GM12878 (cell line): ENCODE measurements around the gene RPS8. TPM values are rescaled to one million over a fixed set of nuclear protein-coding genes. Genes with fewer than 3 reads are reported as not detected.
A peak's percentile ranks its signal among the peaks of the same experiment; 100 is the strongest.

Experiments used
- ATAC-seq: fragments of 200-7000 bp; cut with Tn5 transposase; 3 replicates; pipeline ENCODE4 v1.9.1; 2020; ENCODE audit warnings: mild to moderate bottlenecking, moderate library complexity
- BruUV-seq: library from RNA; stranded (reverse); fragments of 400-500 nt; replicated peaks from 2 replicates; lab custom pipeline; 2021; lab: Mats Ljungman, UMichigan
- CTCF ChIA-PET: fragments of 300-600 bp; sonication (Branson Sonifier 250); formaldehyde crosslinking; extraction: SDS; loops from one replicate; lab custom pipeline; 2021; ENCODE audit warnings: inconsistent platforms; lab: Yijun Ruan, JAX
- POLR2A ChIA-PET: fragments of 350-600 bp; formaldehyde crosslinking; extraction: SDS; loops from one replicate; lab custom pipeline; 2021; ENCODE audit warnings: inconsistent platforms; lab: Charles Lee
- RAD21 ChIA-PET: fragments of 300-600 bp; sonication (Branson Sonifier 250); formaldehyde crosslinking; loops from one replicate; lab custom pipeline; 2023; ENCODE audit warnings: antibody characterized with exemption; ENCODE audit not compliant: unreplicated experiment; lab: Charles Lee
- SMC1A ChIA-PET: fragments of 300-600 bp; sonication (Branson Sonifier 250); formaldehyde crosslinking; loops from one replicate; lab custom pipeline; 2023; ENCODE audit not compliant: unreplicated experiment, uncharacterized antibody; lab: Charles Lee
- DNase-seq: peaks from one replicate; pipeline ENCODE4 v3.0.0-alpha.2; 2011; ENCODE audit warnings: low read depth, low spot score
- FAIRE-seq: peaks from 3 replicates; lab custom pipeline; 2011; peaks lifted over from hg19 to GRCh38; lab: Jason Lieb, UNC
- H2AFZ ChIP-seq: 2 replicates; pipeline ENCODE4 v1.6.0; 2011; ENCODE audit warnings: low read depth, low read length, control low read depth; ENCODE audit not compliant: control insufficient read depth
- H3K27ac ChIP-seq: 2 replicates; pipeline ENCODE4 v1.5.1; 2011; ENCODE audit warnings: control low read depth; ENCODE audit not compliant: control insufficient read depth, insufficient read depth
- H3K27me3 ChIP-seq, 2 experiments: replicated peaks in 1 of 2; 2 replicates each; pipeline versions ENCODE4 v1.6.0 to v1.6.1; 2011; ENCODE audit warnings: low read length in 1 of 2; ENCODE audit not compliant: control insufficient read depth in 2 of 2, insufficient read depth in 2 of 2
- H3K36me3 ChIP-seq, 2 experiments: 2 replicates each; pipeline ENCODE4 v1.5.1; 2011; ENCODE audit warnings: low read length in 1 of 2; ENCODE audit not compliant: control insufficient read depth in 2 of 2, insufficient read depth in 2 of 2
- H3K4me1 ChIP-seq: 2 replicates; pipeline ENCODE4 v1.6.1; 2011; ENCODE audit warnings: mild to moderate bottlenecking, low read length, moderate library complexity, mixed read lengths; ENCODE audit not compliant: control insufficient read depth, insufficient read depth
- H3K4me2 ChIP-seq: 2 replicates; pipeline ENCODE4 v1.6.0; 2011; ENCODE audit warnings: control low read depth; ENCODE audit not compliant: control insufficient read depth, insufficient read depth
- H3K4me3 ChIP-seq: fragments of 200-600 bp; sonication (generic); 2 replicates; pipeline ENCODE4 v1.5.1; 2016
- H3K79me2 ChIP-seq: 2 replicates; pipeline ENCODE4 v1.6.0; 2011; ENCODE audit warnings: low read length; ENCODE audit not compliant: control insufficient read depth, insufficient read depth
- H3K9ac ChIP-seq: 2 replicates; pipeline ENCODE4 v1.8.0; 2011; ENCODE audit warnings: low read length, control low read depth, mixed read lengths; ENCODE audit not compliant: control insufficient read depth, insufficient read depth
- H3K9me3 ChIP-seq: replicated peaks from 3 replicates; pipeline ENCODE4 v1.5.1; 2011; ENCODE audit warnings: mild to moderate bottlenecking, low read length; ENCODE audit not compliant: control insufficient read depth, insufficient read depth
- H4K20me1 ChIP-seq: 2 replicates; pipeline ENCODE4 v1.6.0; 2011; ENCODE audit not compliant: control insufficient read depth, insufficient read depth
- DPF2 ChIP-seq: fragments of 450-650 bp; IDR thresholded peaks from 2 replicates; pipeline ENCODE4 v1.6.1; 2017; ENCODE audit warnings: mild to moderate bottlenecking
- WGBS: methylation state at CpG from one replicate; pipeline ENCODE4 v1.1.6; 2016; ENCODE audit warnings: low lambda C conversion rate; ENCODE audit not compliant: insufficient replicate concordance, insufficient coverage; ENCODE audit errors: missing lambda C conversion rate; 5-methylcytosine and 5-hydroxymethylcytosine counted together
- in situ Hi-C: fragments of 300-500 bp; cut with MboI; formaldehyde crosslinking; loops from 9 replicates; pipeline ENCODE4 v1.14.3; 2018; ENCODE audit warnings: mixed read lengths
- intact Hi-C: fragments of 100-400 bp; cut with micrococcal nuclease; formaldehyde crosslinking; loops from one replicate; pipeline ENCODE4 v1.14.2; 2022; ENCODE audit not compliant: unreplicated experiment
- polyA plus RNA-seq, 11 experiments: library from polyadenylated mRNA; depleted of rRNA in 4 of 11; unstranded in 6 of 11; stranded (reverse) in 5 of 11; fragments of >200 nt; fragmentation: Nextera tagmentation in 4 of 11; fragmentation: Illumina TruSeq in 1 of 11; extraction: Ambion mirVana in 4 of 11; extraction: Trizol in 1 of 11; gene quantifications; 1 replicate in 1 of 11; 2 replicates in 10 of 11; pipeline versions ENCODE4 v1.2.1 to v1.2.3, GENCODE V29; 2011 to 2016; ENCODE audit warnings: inconsistent platforms in 2 of 11, missing spikeins in 2 of 11, low read depth in 1 of 11
- total RNA-seq, 4 experiments: library from RNA; depleted of rRNA in 3 of 4; stranded (reverse); fragments of >200 nt in 3 of 4; fragmentation: Illumina TruSeq in 1 of 4; extraction: Trizol in 1 of 4; gene quantifications; 2 replicates each; pipeline versions ENCODE4 v1.2.1 to v1.2.3, GENCODE V29; 2013 to 2021
- TF ChIP-seq, protein P1 (sequence below): IDR thresholded peaks from 2 replicates; pipeline ENCODE4 v1.6.1; 2012; ENCODE audit warnings: mild to moderate bottlenecking, low read depth, low read length

The RPS8 gene
- total and polyA plus RNA-seq, 10 of the 15 experiments (the other 5 are each of a cell fraction or from before 2014, with no cell fraction given): 1,296 to 3,461 (median 2,877) TPM

DNA sequence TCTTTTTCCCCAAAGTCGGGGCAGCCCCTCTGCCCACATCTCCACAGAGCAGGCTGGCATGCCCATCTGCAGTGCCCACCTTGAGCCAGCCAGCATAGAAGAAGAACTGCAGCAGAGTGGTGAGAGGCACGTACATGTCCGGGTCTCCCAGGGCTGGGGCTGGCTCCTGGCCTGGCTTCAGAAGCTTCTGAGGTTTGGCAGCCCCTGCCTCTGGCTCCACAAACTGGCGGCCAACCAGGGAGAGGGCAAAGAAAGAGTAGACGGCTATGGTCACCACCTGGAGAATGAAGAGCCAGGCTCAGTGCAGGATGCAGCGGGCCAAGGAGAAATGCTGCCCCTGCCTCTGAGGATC, 9.7 kb downstream of the RPS8 start:
- H3K4me2 ChIP-seq: peak overlapping the region; percentile 95
- H3K9me3 ChIP-seq: no peaks in the 10 kb centered on the region
- ATAC-seq (peak; percentile 3), DNase-seq (no peak), FAIRE-seq (no peak)
- peaks cover 0 to 12% of the 10 kb centered on the region in 2 experiments; a peak in 2 of 4 replicates for H3K36me3 ChIP-seq
- no peaks in the 10 kb centered on the region; the same call in 1 of the 2 replicates for H3K79me2 ChIP-seq
- no peak overlapping the region for H3K9ac ChIP-seq
- no peak overlapping the region for H3K27ac ChIP-seq
- ChIA-PET SMC1A (interaction anchor here (0.6 to 2.5 kb wide), 6 partner anchors 8 to 63 kb away, joined by 3 to 9 read pairs (median 5); partner anchors contain the start of genes PLK3 and RNU5D-1), POLR2A (interaction anchor here (0.6 to 3.0 kb wide), 9 partner anchors 8 to 1073 kb away, joined by 3 to 29 read pairs (median 6); partner anchors contain the start of genes RNU5D-1 and RPS8), RAD21 (interaction anchor here (0.6 to 2.8 kb wide), 3 partner anchors 9 to 226 kb away, joined by 4 to 11 read pairs (median 4); partner anchors contain the start of genes HECTD3, PLK3, RPS8 and UROD), CTCF (interaction anchor here (0.6 to 5.2 kb wide), 19 partner anchors 8 to 1936 kb away, joined by 3 to 40 read pairs (median 4); partner anchors contain the start of genes BTBD19, PLK3, RNU5D-1 and RPS8)
- no peak overlapping the region; the same call in 1 of the 2 replicates for H2AFZ ChIP-seq
- TF ChIP-seq, protein P1, sequence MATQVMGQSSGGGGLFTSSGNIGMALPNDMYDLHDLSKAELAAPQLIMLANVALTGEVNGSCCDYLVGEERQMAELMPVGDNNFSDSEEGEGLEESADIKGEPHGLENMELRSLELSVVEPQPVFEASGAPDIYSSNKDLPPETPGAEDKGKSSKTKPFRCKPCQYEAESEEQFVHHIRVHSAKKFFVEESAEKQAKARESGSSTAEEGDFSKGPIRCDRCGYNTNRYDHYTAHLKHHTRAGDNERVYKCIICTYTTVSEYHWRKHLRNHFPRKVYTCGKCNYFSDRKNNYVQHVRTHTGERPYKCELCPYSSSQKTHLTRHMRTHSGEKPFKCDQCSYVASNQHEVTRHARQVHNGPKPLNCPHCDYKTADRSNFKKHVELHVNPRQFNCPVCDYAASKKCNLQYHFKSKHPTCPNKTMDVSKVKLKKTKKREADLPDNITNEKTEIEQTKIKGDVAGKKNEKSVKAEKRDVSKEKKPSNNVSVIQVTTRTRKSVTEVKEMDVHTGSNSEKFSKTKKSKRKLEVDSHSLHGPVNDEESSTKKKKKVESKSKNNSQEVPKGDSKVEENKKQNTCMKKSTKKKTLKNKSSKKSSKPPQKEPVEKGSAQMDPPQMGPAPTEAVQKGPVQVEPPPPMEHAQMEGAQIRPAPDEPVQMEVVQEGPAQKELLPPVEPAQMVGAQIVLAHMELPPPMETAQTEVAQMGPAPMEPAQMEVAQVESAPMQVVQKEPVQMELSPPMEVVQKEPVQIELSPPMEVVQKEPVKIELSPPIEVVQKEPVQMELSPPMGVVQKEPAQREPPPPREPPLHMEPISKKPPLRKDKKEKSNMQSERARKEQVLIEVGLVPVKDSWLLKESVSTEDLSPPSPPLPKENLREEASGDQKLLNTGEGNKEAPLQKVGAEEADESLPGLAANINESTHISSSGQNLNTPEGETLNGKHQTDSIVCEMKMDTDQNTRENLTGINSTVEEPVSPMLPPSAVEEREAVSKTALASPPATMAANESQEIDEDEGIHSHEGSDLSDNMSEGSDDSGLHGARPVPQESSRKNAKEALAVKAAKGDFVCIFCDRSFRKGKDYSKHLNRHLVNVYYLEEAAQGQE: no peak
- TF ChIP-seq DPF2: no peak
- no peak overlapping the region for H3K4me3 ChIP-seq
- intact Hi-C loops (no loop called here), in situ Hi-C loops (no loop called here)
- 62% methylated on average over 6 of the region's 6 CpGs for WGBS
- BruUV-seq: no TSS peak
- no peaks in the 10 kb centered on the region; the same call in 1 of the 2 replicates for H4K20me1 ChIP-seq
- peaks cover 30% of the 10 kb centered on the region for H3K4me1 ChIP-seq
- H3K27me3 ChIP-seq: no peaks in the 10 kb centered on the region
